Uterus (tissue), 2 donors: ENCODE measurements around the gene CTPS2.

ENCODE experiments used
- POLR2A ChIP-seq, 2 donors: fragments of 450-650 bp; IDR thresholded peaks; one replicate each; pipeline ENCODE4 v1.6.1; 2016; ENCODE audit warnings: antibody characterized with exemption in 2 of 2, mild to moderate bottlenecking in 1 of 2, moderate library complexity in 1 of 2
- TF ChIP-seq, protein P1 (sequence below), 4 experiments: fragments of 200-600 bp in 2 of 4; fragments of 450-650 bp in 2 of 4; sonication (generic) in 2 of 4; IDR thresholded peaks; one replicate each; pipeline ENCODE4 v1.5.1; 2016 to 2019; ENCODE audit warnings: antibody characterized with exemption in 4 of 4, mild to moderate bottlenecking in 2 of 4, moderate library complexity in 1 of 4

DNA sequence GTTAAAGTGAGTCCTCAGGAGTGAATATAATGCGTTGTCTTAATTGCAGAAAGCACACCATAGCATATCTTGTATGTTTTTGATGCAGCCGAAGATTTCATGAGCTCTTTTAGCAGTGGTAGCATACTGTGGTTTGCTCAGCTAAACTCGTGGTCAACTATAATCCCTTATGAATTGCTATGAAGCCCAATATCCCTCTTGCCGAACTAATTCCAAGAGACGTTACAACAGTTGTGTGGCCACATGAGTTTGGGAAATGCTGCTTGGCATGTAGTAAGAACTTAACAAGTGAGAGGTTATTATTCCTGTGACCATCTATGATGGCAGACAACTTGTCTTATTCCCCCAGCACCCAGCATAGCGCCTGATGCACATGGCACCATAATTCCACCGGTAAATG is 37.7 kb upstream of the CTPS2 start:
- TF ChIP-seq, protein P1, sequence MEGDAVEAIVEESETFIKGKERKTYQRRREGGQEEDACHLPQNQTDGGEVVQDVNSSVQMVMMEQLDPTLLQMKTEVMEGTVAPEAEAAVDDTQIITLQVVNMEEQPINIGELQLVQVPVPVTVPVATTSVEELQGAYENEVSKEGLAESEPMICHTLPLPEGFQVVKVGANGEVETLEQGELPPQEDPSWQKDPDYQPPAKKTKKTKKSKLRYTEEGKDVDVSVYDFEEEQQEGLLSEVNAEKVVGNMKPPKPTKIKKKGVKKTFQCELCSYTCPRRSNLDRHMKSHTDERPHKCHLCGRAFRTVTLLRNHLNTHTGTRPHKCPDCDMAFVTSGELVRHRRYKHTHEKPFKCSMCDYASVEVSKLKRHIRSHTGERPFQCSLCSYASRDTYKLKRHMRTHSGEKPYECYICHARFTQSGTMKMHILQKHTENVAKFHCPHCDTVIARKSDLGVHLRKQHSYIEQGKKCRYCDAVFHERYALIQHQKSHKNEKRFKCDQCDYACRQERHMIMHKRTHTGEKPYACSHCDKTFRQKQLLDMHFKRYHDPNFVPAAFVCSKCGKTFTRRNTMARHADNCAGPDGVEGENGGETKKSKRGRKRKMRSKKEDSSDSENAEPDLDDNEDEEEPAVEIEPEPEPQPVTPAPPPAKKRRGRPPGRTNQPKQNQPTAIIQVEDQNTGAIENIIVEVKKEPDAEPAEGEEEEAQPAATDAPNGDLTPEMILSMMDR (IDR thresholded peaks at IDR 0.05) = no peak
- no peak for TF ChIP-seq POLR2A (IDR thresholded peaks at IDR 0.05)
